ENCODE results near the gene DYRK3.
A peak's percentile ranks its signal among the peaks of the same experiment; 100 is the strongest.

Gene DYRK3

GRCh38 chr1:206684478-206685333, 49.4 kb downstream of the DYRK3 start, which contains the start of gene MAPKAPK2:
Gene MAPKAPK2, plus strand, starts transcription at chr1:206684905. Its CDS starts 325 bp downstream, at chr1:206685230.
- Histone ChIP-seq H2AFZ (ENCODE audit: low read depth, low read length) (peak within 1 kb of the TSS; percentile 75), H3K79me2 (ENCODE audit: insufficient read depth, low read length) (peaks cover 36% of the 10 kb centered on the region), H3K27ac (ENCODE audit: low read length) (peak within 1 kb of the TSS; percentile 59; the same call in 1 of the 2 replicates), H3K9ac (ENCODE audit: low read depth, low read length) (peak within 1 kb of the TSS; percentile 70), H3K4me2 (ENCODE audit: insufficient read depth, low read length) (peak within 1 kb of the TSS; percentile 89), H3K36me3 (ENCODE audit: insufficient read depth, low read length) (no peaks in the 10 kb centered on the region), H3K9me3 (ENCODE audit: insufficient read depth, low read length, severe bottlenecking) (no peaks in the 10 kb centered on the region), H3K4me1 (ENCODE audit: insufficient read depth, low read length) (peaks cover 28% of the 10 kb centered on the region), H4K20me1 (ENCODE audit: insufficient read depth, low read length) (peaks cover 30% of the 10 kb centered on the region), H3K4me3 (ENCODE audit: low read depth in 1 of 2, low read length in 2 of 2) (peak within 1 kb of the TSS; percentile 87), H3K27me3 (ENCODE audit: insufficient read depth, low read length, poor library complexity) (peaks cover 42% of the 10 kb centered on the region)
- DNase-seq = peak; percentile 75
- peak; percentile 78 for ATAC-seq (ENCODE audit: insufficient read depth, low read depth)
- TF ChIP-seq EZH2 (IDR thresholded peaks at IDR 0.05; ENCODE audit: borderline replicate concordance, low read depth, low read length, severe bottlenecking) = no peak
- TF ChIP-seq CTCF (IDR thresholded peaks at IDR 0.05; ENCODE audit: borderline replicate concordance, extremely low read depth, low read length, poor library complexity, severe bottlenecking) = no peak

GRCh38 chr1:206685334-206685768, 50.0 kb downstream of the DYRK3 start:
- peaks cover 28% of the 10 kb centered on the region for H3K4me1 ChIP-seq (ENCODE audit: insufficient read depth, low read length)
- ATAC-seq (ENCODE audit: insufficient read depth, low read depth) (peak; percentile 46), DNase-seq (peak; percentile 35)
- H3K9me3 ChIP-seq (ENCODE audit: insufficient read depth, low read length, severe bottlenecking) = no peaks in the 10 kb centered on the region
- peak overlapping the region; percentile 59; the same call in 1 of the 2 replicates for H3K27ac ChIP-seq (ENCODE audit: low read length)
- peaks cover 43% of the 10 kb centered on the region for H3K79me2 ChIP-seq (ENCODE audit: insufficient read depth, low read length)
- H3K36me3 ChIP-seq (ENCODE audit: insufficient read depth, low read length) = no peaks in the 10 kb centered on the region
- peaks cover 39% of the 10 kb centered on the region for H3K27me3 ChIP-seq (ENCODE audit: insufficient read depth, low read length, poor library complexity)
- no peak for TF ChIP-seq CTCF (IDR thresholded peaks at IDR 0.05; ENCODE audit: borderline replicate concordance, extremely low read depth, low read length, poor library complexity, severe bottlenecking)
- TF ChIP-seq EZH2 (IDR thresholded peaks at IDR 0.05; ENCODE audit: borderline replicate concordance, low read depth, low read length, severe bottlenecking) = no peak
- H4K20me1 ChIP-seq (ENCODE audit: insufficient read depth, low read length) = peaks cover 36% of the 10 kb centered on the region
- peak overlapping the region; percentile 87; a peak in 3 of 4 replicates for H3K4me3 ChIP-seq (ENCODE audit: low read depth in 1 of 2, low read length in 2 of 2)
- H3K9ac ChIP-seq (ENCODE audit: low read depth, low read length) = peak overlapping the region; percentile 70
- peak overlapping the region; percentile 89 for H3K4me2 ChIP-seq (ENCODE audit: insufficient read depth, low read length)
- H2AFZ ChIP-seq (ENCODE audit: low read depth, low read length) = peak overlapping the region; percentile 75

- H3K4me1 ChIP-seq (ENCODE audit: insufficient read depth, low read length) = peaks cover 28% of the 10 kb centered on the region
- H2AFZ ChIP-seq (ENCODE audit: low read depth, low read length) = peak overlapping the region; percentile 75
Measured at GRCh38 chr1:206685769-206686477, 50.6 kb downstream of the DYRK3 start.

More at GRCh38 chr1:206685769-206686477, 50.6 kb downstream of the DYRK3 start:
- Histone ChIP-seq H3K36me3 (ENCODE audit: insufficient read depth, low read length) (no peaks in the 10 kb centered on the region), H3K9ac (ENCODE audit: low read depth, low read length) (peak overlapping the region; percentile 70), H3K9me3 (ENCODE audit: insufficient read depth, low read length, severe bottlenecking) (no peaks in the 10 kb centered on the region), H3K4me2 (ENCODE audit: insufficient read depth, low read length) (peak overlapping the region; percentile 89), H3K79me2 (ENCODE audit: insufficient read depth, low read length) (peaks cover 48% of the 10 kb centered on the region), H3K27me3 (ENCODE audit: insufficient read depth, low read length, poor library complexity) (peaks cover 39% of the 10 kb centered on the region), H3K4me3 (ENCODE audit: low read depth in 1 of 2, low read length in 2 of 2) (peak overlapping the region; percentile 87), H3K27ac (ENCODE audit: low read length) (peak overlapping the region; percentile 59; the same call in 1 of the 2 replicates), H4K20me1 (ENCODE audit: insufficient read depth, low read length) (peaks cover 42% of the 10 kb centered on the region)
- ATAC-seq (ENCODE audit: insufficient read depth, low read depth) = peak; percentile 66
- TF ChIP-seq EZH2 (IDR thresholded peaks at IDR 0.05; ENCODE audit: borderline replicate concordance, low read depth, low read length, severe bottlenecking) (peak; percentile 90), CTCF (IDR thresholded peaks at IDR 0.05; ENCODE audit: borderline replicate concordance, extremely low read depth, low read length, poor library complexity, severe bottlenecking) (no peak)
- peak; percentile 39 for DNase-seq

All from DND-41 (cell line).